SK-N-SH treated with all-trans-retinoic acid at 6 μM for 48 hours (cell line): ENCODE data around the gene QPCTL.

ENCODE experiments used
- ATAC-seq: fragments of 200-7000 bp; cut with Tn5 transposase; 3 replicates; pipeline ENCODE4 v1.9.1; 2020; ENCODE audit warnings: mild to moderate bottlenecking, moderate library complexity
- ARNTL ChIP-seq: fragments of 450-650 bp; formaldehyde crosslinking; IDR thresholded peaks from 2 replicates; pipeline ENCODE4 v1.5.0; 2020; ENCODE audit warnings: low read depth, mild to moderate bottlenecking, moderate library complexity, borderline replicate concordance
- BACH2 ChIP-seq: fragments of 250-450 bp; sonication (Bioruptor Pico); IDR thresholded peaks from 2 replicates; pipeline ENCODE4 v1.9.0; 2021; ENCODE audit warnings: mild to moderate bottlenecking, borderline replicate concordance
- CSDC2 ChIP-seq: fragments of 250-450 bp; sonication (Bioruptor Pico); IDR thresholded peaks from 2 replicates; pipeline ENCODE4 v1.5.0; 2020; ENCODE audit warnings: mild to moderate bottlenecking, moderate library complexity
- ESRRG ChIP-seq: fragments of 250-450 bp; sonication (Bioruptor Pico); IDR thresholded peaks from 2 replicates; pipeline ENCODE4 v1.6.1; 2021; ENCODE audit warnings: mild to moderate bottlenecking
- GLIS3 ChIP-seq: fragments of 250-450 bp; sonication (Bioruptor Pico); IDR thresholded peaks from 2 replicates; pipeline ENCODE4 v1.5.0; 2020; ENCODE audit warnings: mild to moderate bottlenecking, moderate library complexity
- ISL1 ChIP-seq: fragments of 250-450 bp; sonication (Bioruptor Pico); IDR thresholded peaks from 2 replicates; pipeline ENCODE4 v2.1.2; 2022; ENCODE audit warnings: mild to moderate bottlenecking, moderate library complexity
- OSR1 ChIP-seq: fragments of 250-450 bp; sonication (Bioruptor Pico); IDR thresholded peaks from 2 replicates; pipeline ENCODE4 v1.8.0; 2022; ENCODE audit warnings: moderate library complexity, mild to moderate bottlenecking, inconsistent platforms
- PPARA ChIP-seq: fragments of 250-450 bp; sonication (Bioruptor Pico); IDR thresholded peaks from 2 replicates; pipeline ENCODE4 v1.5.0; 2020; ENCODE audit warnings: mild to moderate bottlenecking, borderline replicate concordance
- RARB ChIP-seq: fragments of 250-450 bp; sonication (Bioruptor Pico); IDR thresholded peaks from 2 replicates; pipeline ENCODE4 v1.8.0; 2021; ENCODE audit warnings: mild to moderate bottlenecking, moderate library complexity
- SNAI2 ChIP-seq: fragments of 250-450 bp; sonication (Bioruptor Pico); IDR thresholded peaks from 2 replicates; pipeline ENCODE4 v1.5.0; 2020; ENCODE audit warnings: mild to moderate bottlenecking, moderate library complexity
- TOX ChIP-seq: fragments of 250-450 bp; sonication (Bioruptor Pico); IDR thresholded peaks from 2 replicates; pipeline ENCODE4 v1.8.0; 2021; ENCODE audit warnings: mild to moderate bottlenecking, moderate library complexity, borderline replicate concordance
- ZC3H10 ChIP-seq: fragments of 250-450 bp; sonication (Bioruptor Pico); IDR thresholded peaks from 2 replicates; pipeline ENCODE4 v1.5.1; 2021; ENCODE audit warnings: mild to moderate bottlenecking, moderate library complexity
- ZFP3 ChIP-seq: fragments of 250-450 bp; sonication (Bioruptor Pico); IDR thresholded peaks from 2 replicates; pipeline ENCODE4 v1.5.0; 2020; ENCODE audit warnings: mild to moderate bottlenecking, moderate library complexity
- ZFP30 ChIP-seq: fragments of 450-650 bp; formaldehyde crosslinking; IDR thresholded peaks from 2 replicates; pipeline ENCODE4 v1.5.0; 2022; ENCODE audit warnings: mild to moderate bottlenecking, moderate library complexity
- ZNF565 ChIP-seq: fragments of 450-650 bp; formaldehyde crosslinking; conservative IDR thresholded peaks from 2 replicates; pipeline ENCODE4 v1.5.0; 2020; ENCODE audit warnings: low read depth, mild to moderate bottlenecking, moderate library complexity
- ZNF70 ChIP-seq: fragments of 450-650 bp; formaldehyde crosslinking; IDR thresholded peaks from 2 replicates; pipeline ENCODE4 v1.5.0; 2020; ENCODE audit warnings: mild to moderate bottlenecking, moderate library complexity
- ZNF8 ChIP-seq: fragments of 450-650 bp; formaldehyde crosslinking; IDR thresholded peaks from 2 replicates; pipeline ENCODE4 v1.5.0; 2020; ENCODE audit warnings: mild to moderate bottlenecking, moderate library complexity
- TF ChIP-seq, protein P1 (sequence below): fragments of 250-450 bp; sonication (Bioruptor Pico); IDR thresholded peaks from 2 replicates; pipeline ENCODE4 v1.5.1; 2020; ENCODE audit warnings: low read depth, mild to moderate bottlenecking, moderate library complexity
- TF ChIP-seq, protein P2 (sequence below): fragments of 250-450 bp; sonication (Bioruptor Pico); IDR thresholded peaks from 2 replicates; pipeline ENCODE4 v1.8.0; 2020; ENCODE audit warnings: mild to moderate bottlenecking, moderate library complexity, borderline replicate concordance
- TF ChIP-seq, protein P3 (sequence below): fragments of 250-450 bp; sonication (Bioruptor Pico); IDR thresholded peaks from 2 replicates; pipeline ENCODE4 v1.5.0; 2020; ENCODE audit warnings: mild to moderate bottlenecking, moderate library complexity
- TF ChIP-seq, protein P4 (sequence below): fragments of 250-450 bp; sonication (Bioruptor Pico); IDR thresholded peaks from 2 replicates; pipeline ENCODE4 v1.8.0; 2021; ENCODE audit warnings: low read depth, mild to moderate bottlenecking, moderate library complexity, borderline replicate concordance
- TF ChIP-seq, protein P5 (sequence below): fragments of 250-450 bp; sonication (Bioruptor Pico); IDR thresholded peaks from 2 replicates; pipeline ENCODE4 v1.5.1; 2021; ENCODE audit warnings: mild to moderate bottlenecking, moderate library complexity

The QPCTL gene

DNA sequence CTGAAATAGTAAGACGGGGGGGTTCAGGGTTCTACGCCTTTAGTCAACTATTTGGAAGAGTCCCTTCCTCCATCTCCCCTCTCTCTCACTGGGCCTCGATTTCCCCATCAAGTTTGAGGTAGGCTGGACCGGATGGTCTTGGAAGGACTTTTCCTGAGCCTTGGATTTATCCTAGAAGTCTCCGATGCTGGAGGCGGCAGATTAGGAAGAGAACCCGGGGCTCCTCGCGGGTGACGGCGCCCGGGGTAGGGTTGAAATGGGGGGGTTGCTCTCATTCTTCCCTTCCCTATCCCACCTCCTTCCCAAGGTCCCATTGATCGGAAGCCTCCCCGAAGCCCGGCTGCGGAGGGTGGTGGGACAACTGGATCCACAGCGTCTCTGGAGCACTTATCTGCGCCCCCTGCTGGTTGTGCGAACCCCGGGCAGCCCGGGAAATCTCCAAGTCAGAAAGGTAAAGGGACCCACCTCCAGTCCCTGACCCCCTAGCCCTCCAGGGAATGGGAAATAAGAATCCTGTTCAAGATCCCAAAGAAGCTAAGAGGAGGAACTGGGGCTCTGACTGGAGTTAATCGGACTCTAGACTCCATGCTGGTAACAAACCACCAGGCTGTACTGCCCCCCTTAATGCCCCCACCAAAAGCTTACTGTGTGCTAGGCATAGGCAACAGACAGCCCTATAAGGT lies 781 bp downstream of the QPCTL start:
- ATAC-seq, result peak; percentile 39
- TF ChIP-seq, protein P1, sequence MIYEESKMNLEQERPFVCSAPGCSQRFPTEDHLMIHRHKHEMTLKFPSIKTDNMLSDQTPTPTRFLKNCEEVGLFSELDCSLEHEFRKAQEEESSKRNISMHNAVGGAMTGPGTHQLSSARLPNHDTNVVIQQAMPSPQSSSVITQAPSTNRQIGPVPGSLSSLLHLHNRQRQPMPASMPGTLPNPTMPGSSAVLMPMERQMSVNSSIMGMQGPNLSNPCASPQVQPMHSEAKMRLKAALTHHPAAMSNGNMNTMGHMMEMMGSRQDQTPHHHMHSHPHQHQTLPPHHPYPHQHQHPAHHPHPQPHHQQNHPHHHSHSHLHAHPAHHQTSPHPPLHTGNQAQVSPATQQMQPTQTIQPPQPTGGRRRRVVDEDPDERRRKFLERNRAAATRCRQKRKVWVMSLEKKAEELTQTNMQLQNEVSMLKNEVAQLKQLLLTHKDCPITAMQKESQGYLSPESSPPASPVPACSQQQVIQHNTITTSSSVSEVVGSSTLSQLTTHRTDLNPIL (CRISPR knock-in tag), result no peak
- TF ChIP-seq ESRRG (CRISPR knock-in tag), result no peak
- no peak for TF ChIP-seq ZNF8 (CRISPR knock-in tag)
- TF ChIP-seq, protein P2, sequence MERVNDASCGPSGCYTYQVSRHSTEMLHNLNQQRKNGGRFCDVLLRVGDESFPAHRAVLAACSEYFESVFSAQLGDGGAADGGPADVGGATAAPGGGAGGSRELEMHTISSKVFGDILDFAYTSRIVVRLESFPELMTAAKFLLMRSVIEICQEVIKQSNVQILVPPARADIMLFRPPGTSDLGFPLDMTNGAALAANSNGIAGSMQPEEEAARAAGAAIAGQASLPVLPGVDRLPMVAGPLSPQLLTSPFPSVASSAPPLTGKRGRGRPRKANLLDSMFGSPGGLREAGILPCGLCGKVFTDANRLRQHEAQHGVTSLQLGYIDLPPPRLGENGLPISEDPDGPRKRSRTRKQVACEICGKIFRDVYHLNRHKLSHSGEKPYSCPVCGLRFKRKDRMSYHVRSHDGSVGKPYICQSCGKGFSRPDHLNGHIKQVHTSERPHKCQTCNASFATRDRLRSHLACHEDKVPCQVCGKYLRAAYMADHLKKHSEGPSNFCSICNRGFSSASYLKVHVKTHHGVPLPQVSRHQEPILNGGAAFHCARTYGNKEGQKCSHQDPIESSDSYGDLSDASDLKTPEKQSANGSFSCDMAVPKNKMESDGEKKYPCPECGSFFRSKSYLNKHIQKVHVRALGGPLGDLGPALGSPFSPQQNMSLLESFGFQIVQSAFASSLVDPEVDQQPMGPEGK (CRISPR knock-in tag), result no peak
- no peak for TF ChIP-seq ZFP3 (CRISPR knock-in tag)
- no peak for TF ChIP-seq OSR1 (CRISPR knock-in tag)
- TF ChIP-seq GLIS3 (CRISPR knock-in tag), result no peak
- no peak for TF ChIP-seq ZC3H10
- TF ChIP-seq, protein P3, sequence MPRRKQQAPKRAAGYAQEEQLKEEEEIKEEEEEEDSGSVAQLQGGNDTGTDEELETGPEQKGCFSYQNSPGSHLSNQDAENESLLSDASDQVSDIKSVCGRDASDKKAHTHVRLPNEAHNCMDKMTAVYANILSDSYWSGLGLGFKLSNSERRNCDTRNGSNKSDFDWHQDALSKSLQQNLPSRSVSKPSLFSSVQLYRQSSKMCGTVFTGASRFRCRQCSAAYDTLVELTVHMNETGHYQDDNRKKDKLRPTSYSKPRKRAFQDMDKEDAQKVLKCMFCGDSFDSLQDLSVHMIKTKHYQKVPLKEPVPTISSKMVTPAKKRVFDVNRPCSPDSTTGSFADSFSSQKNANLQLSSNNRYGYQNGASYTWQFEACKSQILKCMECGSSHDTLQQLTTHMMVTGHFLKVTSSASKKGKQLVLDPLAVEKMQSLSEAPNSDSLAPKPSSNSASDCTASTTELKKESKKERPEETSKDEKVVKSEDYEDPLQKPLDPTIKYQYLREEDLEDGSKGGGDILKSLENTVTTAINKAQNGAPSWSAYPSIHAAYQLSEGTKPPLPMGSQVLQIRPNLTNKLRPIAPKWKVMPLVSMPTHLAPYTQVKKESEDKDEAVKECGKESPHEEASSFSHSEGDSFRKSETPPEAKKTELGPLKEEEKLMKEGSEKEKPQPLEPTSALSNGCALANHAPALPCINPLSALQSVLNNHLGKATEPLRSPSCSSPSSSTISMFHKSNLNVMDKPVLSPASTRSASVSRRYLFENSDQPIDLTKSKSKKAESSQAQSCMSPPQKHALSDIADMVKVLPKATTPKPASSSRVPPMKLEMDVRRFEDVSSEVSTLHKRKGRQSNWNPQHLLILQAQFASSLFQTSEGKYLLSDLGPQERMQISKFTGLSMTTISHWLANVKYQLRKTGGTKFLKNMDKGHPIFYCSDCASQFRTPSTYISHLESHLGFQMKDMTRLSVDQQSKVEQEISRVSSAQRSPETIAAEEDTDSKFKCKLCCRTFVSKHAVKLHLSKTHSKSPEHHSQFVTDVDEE, result no peak
- TF ChIP-seq RARB, result no peak
- TF ChIP-seq ZFP30 (CRISPR knock-in tag), result no peak
- TF ChIP-seq, protein P4, sequence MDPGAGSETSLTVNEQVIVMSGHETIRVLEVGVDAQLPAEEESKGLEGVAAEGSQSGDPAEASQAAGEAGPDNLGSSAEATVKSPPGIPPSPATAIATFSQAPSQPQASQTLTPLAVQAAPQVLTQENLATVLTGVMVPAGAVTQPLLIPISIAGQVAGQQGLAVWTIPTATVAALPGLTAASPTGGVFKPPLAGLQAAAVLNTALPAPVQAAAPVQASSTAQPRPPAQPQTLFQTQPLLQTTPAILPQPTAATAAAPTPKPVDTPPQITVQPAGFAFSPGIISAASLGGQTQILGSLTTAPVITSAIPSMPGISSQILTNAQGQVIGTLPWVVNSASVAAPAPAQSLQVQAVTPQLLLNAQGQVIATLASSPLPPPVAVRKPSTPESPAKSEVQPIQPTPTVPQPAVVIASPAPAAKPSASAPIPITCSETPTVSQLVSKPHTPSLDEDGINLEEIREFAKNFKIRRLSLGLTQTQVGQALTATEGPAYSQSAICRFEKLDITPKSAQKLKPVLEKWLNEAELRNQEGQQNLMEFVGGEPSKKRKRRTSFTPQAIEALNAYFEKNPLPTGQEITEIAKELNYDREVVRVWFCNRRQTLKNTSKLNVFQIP (CRISPR knock-in tag), result no peak
- TF ChIP-seq PPARA (CRISPR knock-in tag), result no peak
- TF ChIP-seq ARNTL (CRISPR knock-in tag), result no peak
- TF ChIP-seq, protein P5, sequence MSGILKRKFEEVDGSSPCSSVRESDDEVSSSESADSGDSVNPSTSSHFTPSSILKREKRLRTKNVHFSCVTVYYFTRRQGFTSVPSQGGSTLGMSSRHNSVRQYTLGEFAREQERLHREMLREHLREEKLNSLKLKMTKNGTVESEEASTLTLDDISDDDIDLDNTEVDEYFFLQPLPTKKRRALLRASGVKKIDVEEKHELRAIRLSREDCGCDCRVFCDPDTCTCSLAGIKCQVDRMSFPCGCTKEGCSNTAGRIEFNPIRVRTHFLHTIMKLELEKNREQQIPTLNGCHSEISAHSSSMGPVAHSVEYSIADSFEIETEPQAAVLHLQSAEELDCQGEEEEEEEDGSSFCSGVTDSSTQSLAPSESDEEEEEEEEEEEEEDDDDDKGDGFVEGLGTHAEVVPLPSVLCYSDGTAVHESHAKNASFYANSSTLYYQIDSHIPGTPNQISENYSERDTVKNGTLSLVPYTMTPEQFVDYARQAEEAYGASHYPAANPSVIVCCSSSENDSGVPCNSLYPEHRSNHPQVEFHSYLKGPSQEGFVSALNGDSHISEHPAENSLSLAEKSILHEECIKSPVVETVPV, result no peak
- TF ChIP-seq SNAI2 (CRISPR knock-in tag), result no peak
- no peak for TF ChIP-seq ISL1 (CRISPR knock-in tag)
- no peak for TF ChIP-seq TOX (CRISPR knock-in tag)
- TF ChIP-seq ZNF565 (CRISPR knock-in tag), result no peak
- TF ChIP-seq BACH2 (CRISPR knock-in tag), result no peak

DNA sequence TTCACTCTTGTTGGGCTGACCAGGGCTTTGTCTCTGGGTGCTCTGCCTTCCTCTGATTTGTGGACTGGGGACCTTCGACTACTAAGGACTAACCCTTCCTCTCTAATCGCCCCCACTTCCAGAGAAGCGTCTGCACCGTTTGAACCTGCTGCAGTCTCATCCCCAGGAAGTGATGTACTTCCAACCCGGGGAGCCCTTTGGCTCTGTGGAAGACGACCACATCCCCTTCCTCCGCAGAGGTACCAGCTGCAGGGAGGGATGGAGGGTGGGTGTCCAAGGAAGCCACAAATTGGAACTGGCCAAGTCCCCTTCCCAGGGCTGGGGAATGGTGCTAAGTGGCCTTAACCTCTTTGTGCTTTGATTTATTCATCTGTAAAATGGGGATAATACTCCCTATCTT lies 9.2 kb downstream of the QPCTL start:
- TF ChIP-seq ZC3H10, result no peak
- no peak for TF ChIP-seq RARB
- no peak for TF ChIP-seq CSDC2 (CRISPR knock-in tag)
- no peak for TF ChIP-seq ZNF565 (CRISPR knock-in tag)
- TF ChIP-seq, protein P1 (CRISPR knock-in tag), result no peak
- no peak for TF ChIP-seq ESRRG (CRISPR knock-in tag)
- TF ChIP-seq GLIS3 (CRISPR knock-in tag), result no peak
- TF ChIP-seq OSR1 (CRISPR knock-in tag), result no peak
- TF ChIP-seq, protein P5, result no peak
- TF ChIP-seq, protein P2 (CRISPR knock-in tag), result no peak
- TF ChIP-seq TOX (CRISPR knock-in tag), result no peak
- no peak for TF ChIP-seq ARNTL (CRISPR knock-in tag)
- no peak for TF ChIP-seq SNAI2 (CRISPR knock-in tag)
- TF ChIP-seq ZFP3 (CRISPR knock-in tag), result no peak
- no peak for TF ChIP-seq BACH2 (CRISPR knock-in tag)
- no peak for TF ChIP-seq ZNF70
- no peak for TF ChIP-seq ZFP30 (CRISPR knock-in tag)
- no peak for ATAC-seq
